DMS53 treated with DMSO at 0.1 percent for 48 hours (cell line): ENCODE data around the gene BUB1B.

ENCODE experiments used
- DNase-seq: peaks from one replicate; lab custom pipeline; 2025; ENCODE audit not compliant: unreplicated experiment; lab: John Stamatoyannopoulos, UW

Gene BUB1B

GRCh38 chr15:40182358-40183029, 21.6 kb downstream of the BUB1B start:
- DNase-seq = no peak

GRCh38 chr15:40183636-40184463, 23.0 kb downstream of the BUB1B start:
- no peak for DNase-seq

GRCh38 chr15:40190591-40190990, 29.7 kb downstream of the BUB1B start:
- DNase-seq = no peak

- DNase-seq = no peak
Measured at GRCh38 chr15:40192942-40193341, 32.1 kb downstream of the BUB1B start.

- DNase-seq = no peak
Measured at GRCh38 chr15:40197434-40197833, 36.6 kb downstream of the BUB1B start.

- no peak for DNase-seq
Measured at GRCh38 chr15:40198355-40199085, 37.7 kb downstream of the BUB1B start.

GRCh38 chr15:40204100-40204499, 43.2 kb downstream of the BUB1B start:
- no peak for DNase-seq

- peak; percentile 77 for DNase-seq
Measured at GRCh38 chr15:40217166-40217824, 56.4 kb downstream of the BUB1B start.

GRCh38 chr15:40219801-40220200, 58.9 kb downstream of the BUB1B start:
- no peak for DNase-seq

GRCh38 chr15:40222131-40222530, 61.3 kb downstream of the BUB1B start:
- DNase-seq = no peak

- DNase-seq = no peak
Measured at GRCh38 chr15:40226736-40227135, 65.9 kb downstream of the BUB1B start.

- DNase-seq = no peak
Measured at GRCh38 chr15:40229316-40229715, 68.4 kb downstream of the BUB1B start.

- DNase-seq = no peak
Measured at GRCh38 chr15:40229956-40230355, 69.1 kb downstream of the BUB1B start.

- DNase-seq = no peak
Measured at GRCh38 chr15:40232625-40233070, 71.8 kb downstream of the BUB1B start.

GRCh38 chr15:40233727-40234577, 73.1 kb downstream of the BUB1B start:
- no peak for DNase-seq

- no peak for DNase-seq
Measured at GRCh38 chr15:40234783-40235182, 73.9 kb downstream of the BUB1B start.

GRCh38 chr15:40235201-40235885, 74.5 kb downstream of the BUB1B start:
- DNase-seq = no peak

GRCh38 chr15:40238532-40239403, 77.9 kb downstream of the BUB1B start, which contains the start of gene PAK6:
TSS of gene PAK6 (plus strand) at chr15:40239063. CDS start at chr15:40264786, 25,723 bp downstream.
- peak; percentile 28 for DNase-seq

- no peak for DNase-seq
Measured at GRCh38 chr15:40239404-40239692, 78.5 kb downstream of the BUB1B start.
